ENCODE data around the gene MIDN. TPM values are rescaled to one million over a fixed set of nuclear protein-coding genes. Genes with fewer than 3 reads are reported as not detected.
A peak's percentile ranks its signal among the peaks of the same experiment; 100 is the strongest.
"Not testable (repeated sequence)": the region's sequence is repeated elsewhere in the genome, so short reads cannot be mapped to it uniquely, and the experiment has no call there.

The MIDN gene
- total RNA-seq, 2 donors from 2014 or later: 80.1 to 124 TPM

GRCh38 chr19:1206864-1207450 is 41.4 kb upstream of the MIDN start:
- ATAC-seq (ENCODE audit: insufficient number of reproducible peaks, low FRiP score, low read depth): peak; percentile 2
- no peak for TF ChIP-seq CTCF (IDR thresholded peaks at IDR 0.05)
- Histone ChIP-seq H3K9me3 (no peaks in the 10 kb centered on the region), H3K36me3 (no peaks in the 10 kb centered on the region), H3K4me3 (peak overlapping the region; percentile 86), H3K27me3 (replicated peaks; ENCODE audit: insufficient read depth) (no peaks in the 10 kb centered on the region), H3K4me1 (ENCODE audit: control insufficient read depth in 1 of 2, low read depth in 2 of 2) (peaks cover 24 to 37% of the 10 kb centered on the region in 2 donors), H3K27ac (peak overlapping the region; percentile 85 to 90)
- no peak for DNase-seq (ENCODE audit: low spot score)

GRCh38 chr19:1208830-1209229 is 39.6 kb upstream of the MIDN start:
- not testable (repeated sequence) for DNase-seq (ENCODE audit: low spot score); ATAC-seq (ENCODE audit: insufficient number of reproducible peaks, low FRiP score, low read depth); H3K9me3 ChIP-seq; H3K36me3 ChIP-seq; H3K27me3 ChIP-seq (replicated peaks; ENCODE audit: insufficient read depth)
- H3K27ac ChIP-seq: peak overlapping the region in 1 of 2 donors; percentile 15
- peak overlapping the region; percentile 28 for H3K4me3 ChIP-seq
- peaks cover 31 to 45% of the 10 kb centered on the region in 2 donors for H3K4me1 ChIP-seq (ENCODE audit: control insufficient read depth in 1 of 2, low read depth in 2 of 2)

- Histone ChIP-seq H3K4me1 (ENCODE audit: control insufficient read depth in 1 of 2, low read depth in 2 of 2) (peaks cover 41 to 55% of the 10 kb centered on the region in 2 donors), H3K27ac (peak overlapping the region in 1 of 2 donors; percentile 9), H3K9me3 (no peaks in the 10 kb centered on the region), H3K27me3 (replicated peaks; ENCODE audit: insufficient read depth) (no peaks in the 10 kb centered on the region), H3K36me3 (no peaks in the 10 kb centered on the region), H3K4me3 (no peak overlapping the region)
- DNase-seq (ENCODE audit: low spot score): no peak
- no peak for TF ChIP-seq CTCF (IDR thresholded peaks at IDR 0.05)
- ATAC-seq (ENCODE audit: insufficient number of reproducible peaks, low FRiP score, low read depth): no peak
Measured at GRCh38 chr19:1210227-1210538, 38.2 kb upstream of the MIDN start.

- DNase-seq (ENCODE audit: low spot score) (no peak), ATAC-seq (ENCODE audit: insufficient number of reproducible peaks, low FRiP score, low read depth) (no peak)
- no peak overlapping the region for H3K4me3 ChIP-seq
- no peak for TF ChIP-seq CTCF (IDR thresholded peaks at IDR 0.05)
- no peaks in the 10 kb centered on the region for H3K9me3 ChIP-seq
- H3K27ac ChIP-seq: peak overlapping the region in 1 of 2 donors; percentile 37
- H3K27me3 ChIP-seq (replicated peaks; ENCODE audit: insufficient read depth): no peaks in the 10 kb centered on the region
- H3K4me1 ChIP-seq (ENCODE audit: control insufficient read depth in 1 of 2, low read depth in 2 of 2): peaks cover 55 to 68% of the 10 kb centered on the region in 2 donors
- H3K36me3 ChIP-seq: no peaks in the 10 kb centered on the region
Measured at GRCh38 chr19:1211494-1212234, 36.7 kb upstream of the MIDN start.

- no peaks in the 10 kb centered on the region for H3K27me3 ChIP-seq (replicated peaks; ENCODE audit: insufficient read depth)
- DNase-seq (ENCODE audit: low spot score) (no peak), ATAC-seq (ENCODE audit: insufficient number of reproducible peaks, low FRiP score, low read depth) (peak; percentile 17)
- no peaks in the 10 kb centered on the region for H3K9me3 ChIP-seq
- no peaks in the 10 kb centered on the region for H3K36me3 ChIP-seq
- TF ChIP-seq CTCF (IDR thresholded peaks at IDR 0.05): no peak
- H3K4me3 ChIP-seq: peak overlapping the region; percentile 56
- peaks cover 59 to 72% of the 10 kb centered on the region in 2 donors for H3K4me1 ChIP-seq (ENCODE audit: control insufficient read depth in 1 of 2, low read depth in 2 of 2)
- peak overlapping the region; percentile 96 to 97 for H3K27ac ChIP-seq
Measured at GRCh38 chr19:1213391-1214286, 34.7 kb upstream of the MIDN start.

Measured in thoracic aorta (tissue), 2 donors.